Psoas muscle (tissue), 8 donors: Measurements from ENCODE around the gene PTPN2. TPM values are rescaled to one million over a fixed set of nuclear protein-coding genes. Genes with fewer than 3 reads are reported as not detected.

Experiments
- ATAC-seq, 4 donors: fragments of 200-7000 bp; cut with Tn5 transposase; one replicate each; pipeline ENCODE4 v1.9.1; 2020; ENCODE audit warnings: moderate library complexity in 3 of 4, mild to moderate bottlenecking in 2 of 4
- DNase-seq, 2 donors: peaks; one replicate each; pipeline ENCODE4 v3.0.0-alpha.2; 2020
- H3K27ac ChIP-seq: fragments of 200-600 bp; one replicate; pipeline ENCODE4 v1.8.0; 2022
- H3K27me3 ChIP-seq, 3 donors: fragments of 200-600 bp in 1 of 3; one replicate each; pipeline versions ENCODE4 v1.6.1 to v1.8.0; 2013 to 2022; ENCODE audit warnings: low read length in 2 of 3, mild to moderate bottlenecking in 2 of 3, moderate library complexity in 1 of 3; ENCODE audit not compliant: insufficient read depth in 3 of 3
- H3K36me3 ChIP-seq, 2 donors: fragments of 200-600 bp in 1 of 2; one replicate each; pipeline versions ENCODE4 v1.6.1 to v1.8.0; 2013 to 2022; ENCODE audit warnings: low read depth in 1 of 2, mild to moderate bottlenecking in 1 of 2, moderate library complexity in 1 of 2; ENCODE audit not compliant: insufficient read depth in 1 of 2
- H3K4me1 ChIP-seq: fragments of 200-600 bp; one replicate; pipeline ENCODE4 v1.8.0; 2022
- H3K4me3 ChIP-seq: fragments of 200-600 bp; one replicate; pipeline ENCODE4 v1.8.0; 2022; ENCODE audit warnings: mild to moderate bottlenecking
- H3K9me3 ChIP-seq: fragments of 200-600 bp; one replicate; pipeline ENCODE4 v1.8.0; 2022
- CTCF ChIP-seq: fragments of 200-600 bp; IDR thresholded peaks from one replicate; pipeline ENCODE4 v1.8.0; 2022; ENCODE audit warnings: antibody characterized with exemption
- WGBS, 3 donors: extraction: QIAGEN DNeasy Blood & Tissue Kit; methylation state at CpG; one replicate each; pipeline versions ENCODE4 v1.1.6 to v1.1.7; 2013; 5-methylcytosine and 5-hydroxymethylcytosine counted together
- intact Hi-C, 2 donors: fragments of 100-400 bp; cut with DNase I; formaldehyde crosslinking; loops; one replicate each; pipeline versions ENCODE4 v1.11.0 to v1.14.2; 2022
- polyA plus RNA-seq, 3 donors: library from polyadenylated mRNA; stranded (reverse); fragments of 200-250 nt; gene quantifications; one replicate each; pipeline ENCODE4 v1.2.3, GENCODE V29; 2013
- total RNA-seq, 4 donors: library from RNA; stranded (reverse); fragmentation: NEBNext Ultra II Directional in 2 of 4; extraction: Animal tissue kit (Norgen Biotek cat#: 25700) in 2 of 4; gene quantifications; one replicate each; pipeline versions ENCODE4 v1.2.1 to v1.2.4, GENCODE V29; 2021 to 2023
- donor health status: healthy with polysubstance abuse.
- donor health status: DM: no; HTN: no; CAD: no; lungs with moderate emphysema.
- donor health status: Bipolar disorder and iron deficiency.
- donor health status: healthy.
- donor health status: DM: yes; HTN: yes; CAD: no.
- donor health status: DM: no; HTN: no; CAD: no.
- donor health status: DM: no; HTN: no; CAD: no.
- donor health status: DM: yes; HTN: yes; CAD: no.

The PTPN2 gene
- total and polyA plus RNA-seq, 7 donors = 8.4 to 27.0 (median 14.0) TPM

- intact Hi-C loops = no loop called here
- TF ChIP-seq CTCF = no peak
- 80 to 89% (median 88%) methylated on average over 15 of the region's 15 CpGs for WGBS, 3 donors
- no peak for ATAC-seq
- H3K4me3 ChIP-seq = no peak overlapping the region
- no peaks in the 10 kb centered on the region for H3K36me3 ChIP-seq
- H3K27ac ChIP-seq = no peak overlapping the region
- H3K27me3 ChIP-seq = no peaks in the 10 kb centered on the region
- no peaks in the 10 kb centered on the region for H3K4me1 ChIP-seq
- no peaks in the 10 kb centered on the region for H3K9me3 ChIP-seq
- DNase-seq = no peak
Observed at GRCh38 chr18:12770469-12771219, 113.4 kb downstream of the PTPN2 start.

- no peak for TF ChIP-seq CTCF
- Histone ChIP-seq H3K27me3 (no peaks in the 10 kb centered on the region), H3K4me3 (no peak overlapping the region), H3K36me3 (no peaks in the 10 kb centered on the region), H3K4me1 (no peaks in the 10 kb centered on the region), H3K9me3 (no peaks in the 10 kb centered on the region), H3K27ac (no peak overlapping the region)
- 48 to 67% (median 54%) methylated on average over 4 of the region's 4 CpGs for WGBS, 3 donors
- ATAC-seq = no peak
- DNase-seq = no peak
- intact Hi-C loops = no loop called here
Observed at GRCh38 chr18:12769644-12770440, 114.2 kb downstream of the PTPN2 start.

GRCh38 chr18:12769136-12769535 lies 114.9 kb downstream of the PTPN2 start:
- ATAC-seq (no peak), DNase-seq (no peak)
- Histone ChIP-seq H3K27me3 (no peaks in the 10 kb centered on the region), H3K9me3 (no peaks in the 10 kb centered on the region), H3K4me3 (no peak overlapping the region), H3K36me3 (no peaks in the 10 kb centered on the region), H3K4me1 (no peaks in the 10 kb centered on the region), H3K27ac (no peak overlapping the region)
- intact Hi-C loops = no loop called here
- TF ChIP-seq CTCF = no peak
- WGBS, 3 donors = 85 to 95% (median 89%) methylated on average over 3 of the region's 3 CpGs

- DNase-seq (no peak), ATAC-seq (no peak)
- H3K27ac ChIP-seq = no peak overlapping the region
- TF ChIP-seq CTCF = no peak
- 58 to 69% (median 65%) methylated on average over 3 of the region's 3 CpGs for WGBS, 3 donors
- no peaks in the 10 kb centered on the region for H3K4me1 ChIP-seq
- H3K27me3 ChIP-seq = no peaks in the 10 kb centered on the region
- H3K9me3 ChIP-seq = no peaks in the 10 kb centered on the region
- no peak overlapping the region for H3K4me3 ChIP-seq
- no peaks in the 10 kb centered on the region for H3K36me3 ChIP-seq
- intact Hi-C loops = no loop called here
Observed at GRCh38 chr18:12768625-12769024, 115.4 kb downstream of the PTPN2 start.
